A673 (cell line): ENCODE results near the gene MED31. TPM values are rescaled to one million over a fixed set of nuclear protein-coding genes. Genes with fewer than 3 reads are reported as not detected.
"Not testable (repeated sequence)": the region's sequence is repeated elsewhere in the genome, so short reads cannot be mapped to it uniquely, and the experiment has no call there.

Experiments
- BruUV-seq: library from RNA; stranded (reverse); fragments of 400-500 nt; replicated peaks from 2 replicates; lab custom pipeline; 2021; lab: Mats Ljungman, UMichigan
- CTCF ChIA-PET: fragments of 300-600 bp; sonication (Branson Sonifier 250); formaldehyde crosslinking; loops from one replicate; lab custom pipeline; 2022; ENCODE audit warnings: antibody characterized with exemption; lab: Charles Lee
- POLR2A ChIA-PET: fragments of 300-600 bp; sonication (Branson Sonifier 250); formaldehyde crosslinking; loops from one replicate; lab custom pipeline; 2022; ENCODE audit warnings: antibody characterized with exemption; ENCODE audit not compliant: low non-redundant PET; lab: Charles Lee
- DNase-seq: peaks from one replicate; pipeline ENCODE4 v3.0.0-alpha.2; 2015; ENCODE audit warnings: low spot score
- H3K27ac ChIP-seq: fragments of 200-600 bp; sonication (generic); 2 replicates; pipeline ENCODE4 v1.5.1; 2016; ENCODE audit warnings: mixed run types, low read depth, mild to moderate bottlenecking, mixed read lengths, antibody characterized with exemption, low read length; ENCODE audit not compliant: poor library complexity, severe bottlenecking
- H3K27me3 ChIP-seq: fragments of 200-600 bp; sonication (generic); replicated peaks from 2 replicates; pipeline ENCODE4 v1.6.1; 2017; ENCODE audit warnings: mixed run types, low read depth, mild to moderate bottlenecking, mixed read lengths, antibody characterized with exemption, low read length; ENCODE audit not compliant: insufficient read depth, poor library complexity
- H3K36me3 ChIP-seq: fragments of 200-600 bp; sonication (generic); 2 replicates; pipeline ENCODE4 v1.6.1; 2016; ENCODE audit warnings: mixed run types, mild to moderate bottlenecking, mixed read lengths, antibody characterized with exemption, low read length; ENCODE audit not compliant: insufficient read depth, poor library complexity, severe bottlenecking
- H3K4me1 ChIP-seq: fragments of 200-600 bp; sonication (generic); 2 replicates; pipeline ENCODE4 v1.6.1; 2017; ENCODE audit warnings: mixed run types, mild to moderate bottlenecking, mixed read lengths, antibody characterized with exemption, low read length; ENCODE audit not compliant: insufficient read depth, poor library complexity, severe bottlenecking
- H3K4me3 ChIP-seq: fragments of 200-600 bp; sonication (generic); 2 replicates; pipeline ENCODE4 v1.5.1; 2016; ENCODE audit warnings: low read depth, mixed run types, mild to moderate bottlenecking, mixed read lengths, low read length; ENCODE audit not compliant: poor library complexity, severe bottlenecking
- H3K9me3 ChIP-seq: fragments of 200-600 bp; sonication (generic); 2 replicates; pipeline ENCODE4 v1.6.1; 2016; ENCODE audit warnings: mixed run types, low read depth, mild to moderate bottlenecking, mixed read lengths, antibody characterized with exemption, low read length; ENCODE audit not compliant: poor library complexity, severe bottlenecking
- EZH2 ChIP-seq: fragments of 200-600 bp; sonication (generic); IDR thresholded peaks from 2 replicates; pipeline ENCODE4 v1.6.1; 2017; ENCODE audit warnings: borderline replicate concordance, low read depth, mild to moderate bottlenecking, mixed read lengths, antibody characterized with exemption, low read length; ENCODE audit not compliant: poor library complexity, severe bottlenecking
- intact Hi-C: fragments of 100-400 bp; cut with micrococcal nuclease; formaldehyde crosslinking; loops from one replicate; pipeline ENCODE4 v1.10.0; 2022; ENCODE audit not compliant: unreplicated experiment
- total RNA-seq: library from RNA; stranded (reverse); gene quantifications from 2 replicates; pipeline ENCODE4 v1.2.3, GENCODE V29; 2021
- TF ChIP-seq, protein P1 (sequence below): fragments of 300-800, 200-600 bp; sonication (generic); conservative IDR thresholded peaks from 2 replicates; pipeline ENCODE4 v1.5.1; 2017; ENCODE audit warnings: low read depth, mild to moderate bottlenecking, antibody characterized with exemption, low read length, moderate library complexity, mixed read lengths

MED31 gene
- total RNA-seq, 1 experiment from 2014 or later: 27.9 TPM

DNA sequence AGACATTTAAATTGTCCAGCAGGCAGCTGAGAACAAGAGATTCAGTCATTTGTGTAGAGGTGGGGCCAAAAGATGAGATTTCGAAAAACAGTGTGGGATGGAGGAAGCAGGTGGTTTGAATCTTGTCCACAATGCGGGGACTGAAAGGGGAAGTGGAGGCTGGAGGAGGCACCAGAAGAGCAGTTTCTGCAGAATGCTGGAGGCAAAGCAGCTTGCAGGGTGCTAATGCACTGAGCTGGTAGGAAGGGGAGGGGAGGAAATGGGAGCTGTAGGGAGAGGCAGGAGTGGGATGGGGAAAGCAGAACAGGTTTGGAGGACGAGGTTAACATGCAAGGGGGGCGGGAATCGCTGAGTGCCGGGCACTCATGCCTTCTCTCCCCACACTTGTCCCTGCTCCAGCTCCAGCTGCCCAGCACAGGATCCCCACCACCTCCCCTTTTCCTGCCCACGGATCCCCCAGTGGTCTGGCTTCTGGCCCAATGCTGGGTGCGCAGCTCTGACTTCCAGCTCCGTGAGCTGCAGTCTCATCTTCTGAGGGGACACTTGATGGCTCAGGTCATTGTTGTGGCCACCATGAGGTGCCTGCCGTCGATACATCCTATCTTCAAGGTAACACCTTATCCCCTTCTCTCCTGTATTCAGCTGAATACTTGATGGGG lies 9.5 kb upstream of the MED31 start:
- DNase-seq: no peak
- ChIA-PET CTCF (interaction anchor here (0.9 kb wide), 1 partner anchor 343 kb away, joined by 3 read pairs; no protein-coding TSS in a partner anchor), POLR2A (interaction anchor here (0.6 kb wide), 1 partner anchor 223 kb away, joined by 8 read pairs; no protein-coding TSS in a partner anchor)
- no peaks in the 10 kb centered on the region for H3K9me3 ChIP-seq
- H3K27ac ChIP-seq: no peak overlapping the region
- peaks cover 35% of the 10 kb centered on the region for H3K27me3 ChIP-seq
- BruUV-seq: no TSS peak
- intact Hi-C loops: loop anchor here (10.0 kb wide), 2 partner anchors 174 to 234 kb away; partner anchors contain the start of gene TEKT1
- no peak overlapping the region for H3K4me3 ChIP-seq
- no peaks in the 10 kb centered on the region for H3K36me3 ChIP-seq
- no peaks in the 10 kb centered on the region for H3K4me1 ChIP-seq
- no peak for TF ChIP-seq EZH2
- TF ChIP-seq, protein P1, sequence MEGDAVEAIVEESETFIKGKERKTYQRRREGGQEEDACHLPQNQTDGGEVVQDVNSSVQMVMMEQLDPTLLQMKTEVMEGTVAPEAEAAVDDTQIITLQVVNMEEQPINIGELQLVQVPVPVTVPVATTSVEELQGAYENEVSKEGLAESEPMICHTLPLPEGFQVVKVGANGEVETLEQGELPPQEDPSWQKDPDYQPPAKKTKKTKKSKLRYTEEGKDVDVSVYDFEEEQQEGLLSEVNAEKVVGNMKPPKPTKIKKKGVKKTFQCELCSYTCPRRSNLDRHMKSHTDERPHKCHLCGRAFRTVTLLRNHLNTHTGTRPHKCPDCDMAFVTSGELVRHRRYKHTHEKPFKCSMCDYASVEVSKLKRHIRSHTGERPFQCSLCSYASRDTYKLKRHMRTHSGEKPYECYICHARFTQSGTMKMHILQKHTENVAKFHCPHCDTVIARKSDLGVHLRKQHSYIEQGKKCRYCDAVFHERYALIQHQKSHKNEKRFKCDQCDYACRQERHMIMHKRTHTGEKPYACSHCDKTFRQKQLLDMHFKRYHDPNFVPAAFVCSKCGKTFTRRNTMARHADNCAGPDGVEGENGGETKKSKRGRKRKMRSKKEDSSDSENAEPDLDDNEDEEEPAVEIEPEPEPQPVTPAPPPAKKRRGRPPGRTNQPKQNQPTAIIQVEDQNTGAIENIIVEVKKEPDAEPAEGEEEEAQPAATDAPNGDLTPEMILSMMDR: no peak

- Histone ChIP-seq H3K4me1 (no peaks in the 10 kb centered on the region), H3K27ac (no peak overlapping the region), H3K4me3 (no peak overlapping the region), H3K9me3 (no peaks in the 10 kb centered on the region), H3K27me3 (peaks cover 42% of the 10 kb centered on the region), H3K36me3 (no peaks in the 10 kb centered on the region)
- POLR2A ChIA-PET: no interaction called here
- BruUV-seq: no TSS peak
- intact Hi-C loops: loop anchor here (10.0 kb wide), 2 partner anchors 175 to 235 kb away; partner anchors contain the start of gene TEKT1
- TF ChIP-seq, protein P1: no peak
- TF ChIP-seq EZH2: no peak
- DNase-seq: no peak
- CTCF ChIA-PET: interaction anchor here (0.6 kb wide), 1 partner anchor 127 kb away, joined by 3 read pairs; no protein-coding TSS in a partner anchor
Measured at GRCh38 chr17:6660101-6660500, 8.7 kb upstream of the MED31 start.

DNA sequence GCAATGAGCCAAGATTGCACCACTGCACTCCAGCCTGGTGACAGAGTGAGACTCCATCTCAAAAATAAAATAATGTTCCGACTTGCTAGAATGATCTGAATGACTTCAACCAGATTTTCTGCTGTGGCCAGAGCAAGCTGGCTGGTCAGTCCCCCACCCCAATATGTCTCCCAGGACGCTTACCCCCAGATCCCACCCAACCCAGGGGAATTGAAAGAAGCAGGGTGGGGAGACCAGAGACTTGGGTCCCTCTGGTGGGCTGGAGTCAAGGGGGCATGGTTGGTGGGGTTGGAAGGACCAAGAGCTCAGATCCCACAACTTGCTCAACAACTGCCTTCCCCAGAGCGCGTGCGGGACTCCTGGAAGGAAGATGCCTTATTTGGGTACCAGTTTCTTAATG lies 7.0 kb upstream of the MED31 start:
- DNase-seq, intact Hi-C loops, POLR2A ChIA-PET, BruUV-seq, H3K36me3 ChIP-seq, H3K9me3 ChIP-seq, H3K4me3 ChIP-seq, H3K4me1 ChIP-seq, H3K27ac ChIP-seq: not testable (repeated sequence)
- CTCF ChIA-PET: interaction anchor here (0.5 kb wide), 1 partner anchor 1227 kb away, joined by 3 read pairs; no protein-coding TSS in a partner anchor
- peaks cover 50% of the 10 kb centered on the region for H3K27me3 ChIP-seq
